Measurements from ENCODE around the gene C4orf17. TPM values are rescaled to one million over a fixed set of nuclear protein-coding genes. Genes with fewer than 3 reads are reported as not detected.

C4orf17 gene
- polyA plus RNA-seq, 3 donors, result not detected

- no peak overlapping the region for H2AFZ ChIP-seq (ENCODE audit: insufficient read depth, low read depth, low read length, poor library complexity, severe bottlenecking)
- Mint-ChIP-seq H3K27me3 (ENCODE audit: low read depth in 3 of 3) (peaks cover 12 to 18% (median 18%) of the 10 kb centered on the region in 3 donors), H3K4me3 (no peak overlapping the region), H3K4me1 (peaks cover 6% of the 10 kb centered on the region), H3K9me3 (peaks cover 0 to 2% (median 0%) of the 10 kb centered on the region in 7 donors), H3K36me3 (no peaks in the 10 kb centered on the region), H3K27ac (no peak overlapping the region)
- no peaks in the 10 kb centered on the region for H3K79me2 ChIP-seq (ENCODE audit: insufficient read depth, low read length)
- no peak overlapping the region for H3K4me2 ChIP-seq (replicated peaks; ENCODE audit: extremely low read depth, low read length, poor library complexity, severe bottlenecking)
- no peak for DNase-seq
- no peak overlapping the region for H3K9ac ChIP-seq (ENCODE audit: insufficient read depth, low read length, poor library complexity, severe bottlenecking)
- peaks cover 0 to 4% of the 10 kb centered on the region in 2 donors for H3K4me1 ChIP-seq (ENCODE audit: control insufficient read depth in 1 of 2, insufficient read depth in 2 of 2, low read length in 2 of 2)
- H3K27me3 ChIP-seq (ENCODE audit: control insufficient read depth in 2 of 2, insufficient read depth in 2 of 2, low read length in 2 of 2), result peaks cover 16 to 29% of the 10 kb centered on the region in 2 donors
- WGBS (ENCODE audit: insufficient coverage), result 80% methylated on average over 1 of the region's 6 CpGs
- intact Hi-C loops (cut with micrococcal nuclease), result no loop called here
- no peak overlapping the region for H3K4me3 ChIP-seq (replicated peaks in 1 of 3; ENCODE audit: low read depth in 2 of 3, low read length in 3 of 3)
- no peak overlapping the region for H3K27ac ChIP-seq (ENCODE audit: low read depth in 1 of 2, low read length in 2 of 2)
- H4K20me1 ChIP-seq (ENCODE audit: insufficient read depth, low read length), result no peaks in the 10 kb centered on the region
- H3K9me3 ChIP-seq (replicated peaks in 1 of 2; ENCODE audit: control insufficient read depth in 1 of 2, insufficient read depth in 1 of 2, low read length in 2 of 2), result no peaks in the 10 kb centered on the region
- no peaks in the 10 kb centered on the region for H3K36me3 ChIP-seq (replicated peaks in 1 of 2; ENCODE audit: control insufficient read depth in 1 of 2, insufficient read depth in 2 of 2, low read length in 2 of 2)
- TF ChIP-seq CTCF (IDR thresholded peaks at IDR 0.05), result no peak
Observed at GRCh38 chr4:99572527-99573240, 61.9 kb downstream of the C4orf17 start.

GRCh38 chr4:99573735-99574368 lies 63.0 kb downstream of the C4orf17 start:
- intact Hi-C loops (cut with micrococcal nuclease), result no loop called here
- no peak overlapping the region for H3K4me2 ChIP-seq (replicated peaks; ENCODE audit: extremely low read depth, low read length, poor library complexity, severe bottlenecking)
- H3K27me3 ChIP-seq (ENCODE audit: control insufficient read depth in 2 of 2, insufficient read depth in 2 of 2, low read length in 2 of 2), result peaks cover 10 to 22% of the 10 kb centered on the region in 2 donors
- H3K79me2 ChIP-seq (ENCODE audit: insufficient read depth, low read length), result no peaks in the 10 kb centered on the region
- Mint-ChIP-seq H3K27me3 (ENCODE audit: low read depth in 3 of 3) (peaks cover 10 to 15% (median 14%) of the 10 kb centered on the region in 3 donors), H3K4me3 (no peak overlapping the region), H3K4me1 (peaks cover 6% of the 10 kb centered on the region), H3K36me3 (no peaks in the 10 kb centered on the region), H3K9me3 (peaks cover 0 to 2% (median 0%) of the 10 kb centered on the region in 7 donors), H3K27ac (no peak overlapping the region)
- no peak overlapping the region for H3K4me3 ChIP-seq (replicated peaks in 1 of 3; ENCODE audit: low read depth in 2 of 3, low read length in 3 of 3)
- no peak for DNase-seq
- H3K9ac ChIP-seq (ENCODE audit: insufficient read depth, low read length, poor library complexity, severe bottlenecking), result no peak overlapping the region
- no CpG with 5 or more reads among the region's 1 CpG for WGBS (ENCODE audit: insufficient coverage)
- no peak overlapping the region for H2AFZ ChIP-seq (ENCODE audit: insufficient read depth, low read depth, low read length, poor library complexity, severe bottlenecking)
- peaks cover 0 to 4% of the 10 kb centered on the region in 2 donors for H3K4me1 ChIP-seq (ENCODE audit: control insufficient read depth in 1 of 2, insufficient read depth in 2 of 2, low read length in 2 of 2)
- H3K9me3 ChIP-seq (replicated peaks in 1 of 2; ENCODE audit: control insufficient read depth in 1 of 2, insufficient read depth in 1 of 2, low read length in 2 of 2), result no peaks in the 10 kb centered on the region
- no peak overlapping the region for H3K27ac ChIP-seq (ENCODE audit: low read depth in 1 of 2, low read length in 2 of 2)
- H3K36me3 ChIP-seq (replicated peaks in 1 of 2; ENCODE audit: control insufficient read depth in 1 of 2, insufficient read depth in 2 of 2, low read length in 2 of 2), result no peaks in the 10 kb centered on the region
- H4K20me1 ChIP-seq (ENCODE audit: insufficient read depth, low read length), result no peaks in the 10 kb centered on the region
- TF ChIP-seq CTCF (IDR thresholded peaks at IDR 0.05), result no peak

All from CD14-positive monocyte (primary cell).